HG03045 (cell line): ENCODE data around the gene NOS2.
"Not testable (repeated sequence)": the region's sequence is repeated elsewhere in the genome, so short reads cannot be mapped to it uniquely, and the experiment has no call there.

Experiments used
- ATAC-seq: cut with Tn5 transposase; IDR thresholded peaks from one replicate; pipeline ENCODE4 v1.9.1; 2021; ENCODE audit warnings: mild to moderate bottlenecking, moderate library complexity; ENCODE audit not compliant: unreplicated experiment

NOS2 gene

DNA sequence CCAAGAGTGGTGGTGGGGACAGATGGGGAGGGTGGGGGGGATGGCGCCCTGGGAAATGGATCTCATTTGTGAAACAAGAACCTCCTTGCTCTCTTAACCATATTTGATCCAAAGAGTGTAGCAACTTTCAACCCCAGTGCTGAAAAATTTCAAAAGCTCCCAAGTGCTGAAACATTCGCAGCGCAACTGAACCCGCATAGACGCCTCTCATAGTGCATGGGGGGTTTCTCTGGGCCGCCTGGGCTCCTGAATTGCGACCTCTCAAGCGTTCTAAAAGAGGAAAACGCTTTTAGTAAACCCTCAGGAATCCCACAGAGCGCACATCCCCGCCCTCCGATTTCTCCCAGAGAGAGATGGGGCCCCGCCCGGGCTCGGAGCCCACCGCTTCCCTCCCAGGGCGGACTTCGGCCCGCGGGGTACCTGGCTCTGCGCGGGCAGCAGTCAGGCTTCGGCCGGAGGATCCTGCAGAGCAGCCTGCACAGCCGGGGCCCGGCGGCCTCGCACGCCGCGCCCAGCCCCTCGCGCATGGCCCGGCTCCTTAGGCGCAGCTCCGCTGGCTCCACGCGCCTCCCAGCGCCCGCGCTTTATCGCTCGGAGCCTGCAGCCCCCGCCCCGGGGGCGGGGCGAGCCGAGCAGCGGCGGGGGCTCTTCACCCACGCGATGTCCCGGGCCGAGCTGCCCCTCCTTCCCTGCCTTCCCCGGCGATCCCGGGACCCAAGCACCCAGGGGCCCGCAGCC lies 7.0 kb downstream of the NOS2 start:
- ATAC-seq, result no peak

DNA sequence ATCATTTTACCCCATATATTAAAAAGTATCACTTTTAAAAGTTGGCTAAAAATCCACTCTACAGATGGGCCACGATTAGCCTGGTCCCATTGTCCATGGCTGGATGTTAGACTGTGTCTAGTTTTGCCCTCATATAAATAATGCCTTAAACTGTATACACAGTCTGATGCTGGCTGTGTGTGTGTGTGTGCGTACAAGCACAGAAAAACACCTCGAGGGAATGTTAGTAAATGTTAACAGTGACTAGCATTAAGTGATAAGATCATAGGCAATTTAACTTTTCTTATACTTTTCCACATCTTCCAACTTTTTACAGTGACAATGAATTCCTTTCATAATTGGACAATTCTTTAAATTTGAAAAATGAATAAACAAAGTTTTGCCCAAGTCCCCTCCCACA lies 8.2 kb downstream of the NOS2 start:
- no peak for ATAC-seq

DNA sequence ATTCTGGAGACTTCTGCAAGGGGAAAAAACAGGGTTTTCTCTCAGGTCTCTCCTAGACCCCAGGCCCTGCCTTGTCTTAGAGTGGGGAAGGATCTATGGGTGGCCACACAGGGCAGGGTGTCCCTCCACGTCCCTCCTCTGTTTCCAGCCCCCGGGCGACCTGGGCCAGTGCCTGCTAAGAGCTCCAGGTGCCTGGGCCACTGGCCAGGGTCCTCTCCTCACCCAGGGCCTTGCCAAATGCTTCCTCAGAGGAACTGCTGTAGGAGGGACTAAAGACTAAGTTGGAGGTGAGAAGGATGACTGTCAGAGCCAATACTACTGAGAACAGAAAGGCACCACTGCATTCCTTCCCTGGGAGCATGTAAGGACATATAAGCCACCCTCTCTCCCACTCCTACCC lies 11.4 kb downstream of the NOS2 start:
- no peak for ATAC-seq

DNA sequence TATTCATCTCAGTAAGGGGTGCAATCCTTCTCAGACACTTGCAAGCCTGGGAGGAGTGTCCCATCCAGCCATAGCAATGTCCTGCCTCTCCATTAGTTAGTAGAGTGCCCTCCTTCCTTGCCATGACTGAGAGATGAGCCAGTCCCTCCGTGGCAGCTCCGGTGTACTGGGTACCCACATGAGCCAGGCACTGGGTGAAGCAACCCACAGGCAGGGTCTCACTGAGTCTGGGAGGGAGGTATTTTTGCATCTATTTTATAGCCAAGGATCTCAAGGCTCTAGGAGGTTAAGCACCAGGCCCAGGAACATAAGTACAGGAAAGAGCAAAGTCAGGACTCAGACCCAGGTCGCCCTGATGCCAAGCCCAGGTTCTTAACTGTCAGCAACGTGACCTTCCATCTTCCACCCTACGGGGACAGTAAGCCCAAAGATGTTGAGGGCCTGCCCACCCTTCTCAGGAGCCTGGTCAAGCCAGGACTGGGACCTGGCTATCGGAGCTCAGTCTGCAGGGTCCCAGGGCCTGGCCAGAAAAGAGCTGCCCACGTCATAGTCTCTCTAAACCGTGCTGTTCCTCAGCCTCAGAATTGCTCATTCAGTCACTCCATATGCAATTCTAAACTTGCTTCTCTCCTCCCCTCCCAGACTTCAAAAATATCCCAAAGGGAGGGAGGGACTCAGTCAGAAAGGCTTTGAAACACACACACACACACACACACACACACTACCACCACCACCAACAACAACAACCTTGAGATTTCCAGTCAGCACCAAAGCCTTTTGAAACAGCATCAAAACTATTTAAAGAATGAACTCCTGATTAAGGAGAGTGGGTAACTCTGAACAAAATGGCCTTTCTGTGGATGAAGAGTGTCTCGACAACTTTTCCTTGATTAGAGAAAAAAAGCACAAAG lies 16.6 kb downstream of the NOS2 start:
- ATAC-seq, result no peak

DNA sequence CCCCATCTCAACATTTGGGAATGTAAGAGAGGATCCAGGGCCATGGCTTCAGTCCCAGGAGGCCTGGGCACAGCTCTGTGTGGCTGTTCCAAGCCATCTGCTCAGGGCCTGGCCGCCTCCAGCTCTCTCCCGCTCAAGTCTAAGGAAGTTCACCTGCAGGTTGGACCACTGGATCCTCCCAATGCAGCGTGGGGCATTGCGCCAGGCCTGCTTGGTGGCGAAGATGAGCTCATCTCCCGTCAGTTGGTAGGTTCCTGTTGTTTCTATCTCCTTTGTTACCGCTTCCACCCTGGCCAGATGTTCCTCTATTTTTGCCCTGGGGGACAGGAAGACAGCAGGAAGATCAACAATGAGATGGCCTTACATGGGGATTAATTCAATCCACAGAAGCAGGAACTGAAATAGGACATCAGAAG lies 17.5 kb downstream of the NOS2 start:
- no peak for ATAC-seq

DNA sequence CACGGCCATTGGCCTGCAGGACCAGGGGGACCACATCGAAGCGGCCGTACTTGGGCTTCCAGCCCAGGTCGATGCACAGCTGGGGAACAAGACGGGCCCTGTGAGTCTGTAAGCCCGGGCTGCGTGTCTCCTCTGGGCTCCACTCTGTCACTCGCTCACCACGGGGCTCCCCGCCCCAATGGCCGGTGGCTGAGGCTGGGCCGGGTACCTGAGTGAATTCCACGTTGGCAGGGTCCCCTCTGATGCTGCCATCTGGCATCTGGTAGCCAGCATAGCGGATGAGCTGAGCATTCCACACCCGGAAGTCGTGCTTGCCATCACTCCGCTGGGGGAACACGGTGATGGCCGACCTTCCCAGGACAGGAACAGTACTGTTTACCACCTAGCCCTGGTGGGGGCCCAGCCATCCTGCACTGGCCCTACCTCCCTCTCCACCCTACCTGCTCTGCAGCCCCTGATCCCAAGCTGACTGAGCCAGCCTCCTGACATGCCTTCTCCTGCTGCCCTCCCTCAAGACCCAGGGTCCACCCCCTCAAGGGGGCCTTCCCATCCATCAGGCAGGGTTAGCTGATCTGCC lies 19.4 kb downstream of the NOS2 start:
- no peak for ATAC-seq

DNA sequence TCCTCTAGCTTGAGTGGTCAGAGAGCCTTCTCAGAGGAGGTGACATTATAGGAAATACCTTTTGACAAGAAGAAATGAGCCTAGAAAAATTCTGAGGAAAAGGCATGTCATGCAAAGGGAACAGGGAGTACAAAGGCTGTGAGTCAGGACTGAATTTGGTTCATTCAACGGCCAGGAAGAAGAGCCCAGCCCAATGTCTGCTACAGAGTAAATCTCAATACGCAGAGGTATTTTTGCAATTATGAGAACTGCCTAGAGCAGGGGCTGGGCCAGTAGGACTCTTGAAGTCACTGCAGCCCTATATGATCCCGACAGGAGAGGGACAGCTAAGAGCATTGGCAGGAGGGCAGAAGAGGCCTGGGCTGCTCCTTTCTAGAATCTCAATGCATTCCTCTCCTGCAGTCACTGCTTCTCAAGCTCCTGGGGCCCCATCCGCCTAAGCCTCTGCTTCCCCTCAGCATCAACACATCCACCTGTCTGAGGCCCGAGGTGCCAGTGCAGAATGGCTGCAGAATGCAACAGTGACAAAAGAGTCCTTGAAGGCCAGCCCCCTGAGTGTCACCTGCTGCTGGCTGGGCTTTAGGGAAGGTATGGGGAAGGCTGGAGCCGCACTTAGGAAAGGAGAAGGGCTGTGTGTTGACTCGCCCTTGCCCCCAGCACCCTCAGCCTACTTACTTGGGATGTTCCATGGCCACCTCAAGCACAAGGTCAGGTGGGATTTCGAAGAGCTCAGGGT lies 20.1 kb downstream of the NOS2 start:
- ATAC-seq, result no peak

DNA sequence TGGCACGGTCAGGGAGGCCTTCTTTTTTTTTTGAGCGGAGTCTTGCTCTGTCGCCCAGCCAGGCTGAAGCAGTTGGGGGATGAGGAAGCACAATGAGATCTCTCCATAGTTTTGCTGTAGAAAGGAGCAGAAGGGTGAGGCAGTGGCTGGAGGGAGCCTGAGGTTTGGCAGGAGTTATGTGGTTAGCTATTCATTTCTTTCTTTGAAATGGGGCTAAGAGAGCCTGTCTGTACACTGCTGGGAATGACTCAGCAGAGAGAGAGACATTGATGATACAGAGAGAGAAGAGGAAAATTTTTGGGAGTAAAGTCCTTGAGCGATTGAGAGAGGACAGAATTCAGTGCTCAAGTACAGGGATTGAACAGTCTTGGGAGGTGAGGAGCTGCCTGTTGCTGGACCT lies 22.1 kb downstream of the NOS2 start:
- ATAC-seq, result no peak

DNA sequence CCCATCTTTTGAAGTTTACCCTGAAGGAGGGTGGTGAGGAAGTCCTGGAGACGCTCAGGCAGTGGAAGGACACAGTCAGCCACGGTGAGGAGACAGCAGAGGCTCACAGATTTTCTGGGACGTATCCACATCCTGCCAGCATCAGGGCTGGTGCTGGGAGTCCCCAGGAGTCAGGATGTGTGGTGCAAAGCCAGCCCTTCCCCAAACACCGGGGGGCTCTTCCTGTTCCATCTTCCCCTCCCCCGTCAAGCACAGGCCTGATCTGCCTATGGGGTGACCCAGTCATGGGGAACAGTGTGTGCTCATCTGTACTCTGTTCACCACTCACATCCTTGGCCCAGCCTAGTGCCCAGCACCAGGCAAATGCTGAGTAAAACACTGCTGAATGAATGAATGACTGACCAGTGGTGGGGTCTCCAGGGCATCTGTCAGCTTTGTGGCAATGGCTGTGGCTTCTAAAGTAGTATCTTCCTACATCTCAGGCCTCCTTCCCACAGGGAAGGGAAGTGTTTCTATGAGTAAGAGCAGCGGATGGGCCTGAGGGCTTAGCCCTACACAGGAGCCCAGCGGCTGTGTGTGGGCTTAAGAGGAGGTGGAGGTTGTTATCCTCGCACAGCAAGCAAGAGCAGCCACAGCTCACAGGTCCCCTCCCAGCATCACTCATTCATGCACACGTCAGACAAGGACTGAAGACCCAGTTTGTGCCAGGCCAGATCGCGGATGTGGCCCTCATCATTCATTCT lies 23.3 kb downstream of the NOS2 start:
- no peak for ATAC-seq

DNA sequence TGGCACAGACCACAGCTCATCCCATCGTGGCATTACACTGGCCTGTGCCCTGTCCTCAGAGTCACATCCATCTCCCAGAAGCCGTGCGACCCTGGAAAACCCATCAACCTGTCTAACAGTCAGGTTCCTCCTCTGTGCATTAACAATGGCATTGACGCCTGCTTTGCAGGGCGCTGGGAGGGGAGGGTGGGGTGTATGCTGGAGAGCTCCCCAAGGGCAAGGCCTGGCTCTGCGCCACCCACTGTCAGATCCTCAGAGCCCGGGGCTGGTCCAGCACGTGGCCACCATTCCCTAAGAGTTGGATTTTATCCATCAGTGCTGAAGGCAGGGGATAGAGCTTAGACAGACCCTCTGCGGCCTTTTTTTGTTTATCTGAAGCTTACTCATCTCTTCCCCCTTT lies 28.7 kb downstream of the NOS2 start:
- no peak for ATAC-seq

DNA sequence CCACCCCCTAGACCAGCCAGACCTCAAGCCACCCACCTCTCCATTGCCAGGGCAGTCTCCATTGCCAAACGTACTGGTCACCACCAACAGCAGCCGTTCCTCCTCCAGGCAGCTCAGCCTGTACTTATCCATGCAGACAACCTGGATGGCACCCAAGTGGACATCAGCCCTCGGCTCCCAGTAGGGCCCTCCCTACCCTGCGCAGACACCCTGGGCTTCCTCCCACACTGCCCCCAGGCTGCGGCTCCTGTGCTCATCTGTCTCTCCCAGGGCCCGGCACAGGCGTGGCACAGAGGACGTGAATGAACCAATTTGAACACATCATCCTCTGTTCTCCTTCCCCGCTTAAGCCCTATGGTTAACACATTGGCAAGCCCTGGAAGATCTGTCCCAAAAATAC lies 29.5 kb downstream of the NOS2 start:
- ATAC-seq, result no peak

DNA sequence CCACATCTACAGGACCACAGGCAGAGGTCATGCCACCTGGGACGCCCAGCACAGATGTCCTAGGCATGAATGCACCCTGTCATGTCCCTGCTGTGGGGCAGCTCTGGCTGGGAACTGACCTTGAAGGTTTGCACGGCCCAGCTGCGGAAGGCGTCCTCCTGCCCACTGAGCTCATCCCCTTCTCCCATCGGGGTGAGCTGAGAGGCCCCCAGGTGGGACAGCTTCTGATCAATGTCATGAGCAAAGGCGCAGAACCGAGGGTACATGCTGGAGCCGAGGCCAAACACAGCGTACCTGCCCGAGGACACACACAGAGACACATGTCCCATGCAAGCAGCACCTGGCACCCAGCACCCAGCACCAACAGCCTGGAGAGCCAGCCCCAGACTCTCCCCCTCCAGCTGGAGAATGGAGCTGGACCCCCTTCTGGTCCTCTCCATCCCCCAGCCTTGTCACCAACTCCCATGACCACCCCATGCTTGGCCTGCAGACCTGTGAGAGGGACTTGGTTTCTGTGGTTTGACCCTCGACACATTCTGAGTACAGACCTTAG lies 31.4 kb downstream of the NOS2 start:
- no peak for ATAC-seq

DNA sequence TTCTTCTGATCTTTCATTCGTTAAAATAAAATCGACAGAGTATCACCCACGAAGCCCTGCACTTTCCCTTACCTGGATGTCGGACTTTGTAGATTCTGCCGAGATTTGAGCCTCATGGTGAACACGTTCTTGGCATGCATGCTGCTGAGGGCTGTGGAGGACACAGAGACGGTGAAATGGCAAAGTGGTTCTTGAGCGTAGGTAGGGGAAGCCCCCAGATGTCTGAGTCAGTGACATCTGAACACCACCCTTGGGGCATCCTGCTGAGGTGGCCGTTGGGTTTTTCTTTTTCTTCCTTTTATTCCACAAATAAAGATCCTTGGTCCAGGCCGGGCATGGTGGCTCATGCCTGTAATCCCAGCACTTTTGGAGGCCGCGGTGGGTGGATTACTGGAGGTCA lies 33.9 kb downstream of the NOS2 start:
- ATAC-seq, result no peak

DNA sequence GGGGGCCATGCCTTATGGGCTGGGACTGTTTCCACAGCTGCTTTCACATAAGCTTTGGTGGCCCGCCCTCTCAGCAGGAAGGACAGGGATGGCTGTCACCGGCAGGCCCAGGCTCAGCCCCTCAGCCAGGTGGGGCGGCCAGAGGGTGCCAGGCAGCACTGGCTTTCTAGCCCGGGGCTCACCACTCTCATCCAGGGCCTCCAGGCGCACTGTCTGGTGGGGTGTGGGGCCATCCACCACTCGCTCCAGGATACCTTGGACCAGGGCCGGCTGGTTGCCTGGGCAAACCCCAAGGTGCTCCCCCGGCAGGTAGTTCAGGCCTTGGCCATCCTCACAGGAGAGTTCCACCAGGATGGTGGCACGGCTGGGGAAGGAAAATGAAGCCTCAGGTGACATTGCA lies 35.0 kb downstream of the NOS2 start:
- ATAC-seq, result no peak

DNA sequence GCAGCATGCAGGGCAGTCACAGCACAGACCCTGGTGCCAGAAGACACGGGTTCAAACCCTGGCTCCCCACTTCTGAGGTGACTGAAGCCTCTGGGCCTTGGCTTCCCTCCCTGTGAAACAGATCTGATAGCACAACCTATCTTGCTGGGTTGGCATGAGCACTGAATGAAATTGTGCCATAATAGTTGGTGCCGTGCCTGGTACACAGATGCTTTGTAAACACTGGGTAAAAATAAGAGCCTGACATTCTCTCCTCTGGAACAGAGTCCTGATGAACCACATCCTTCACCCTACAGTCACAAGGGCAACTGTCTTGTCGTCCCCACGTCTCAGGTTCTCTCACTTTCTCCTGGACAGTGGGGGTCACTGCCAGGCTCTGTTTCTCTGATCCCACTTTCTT lies 35.7 kb downstream of the NOS2 start:
- no peak for ATAC-seq

DNA sequence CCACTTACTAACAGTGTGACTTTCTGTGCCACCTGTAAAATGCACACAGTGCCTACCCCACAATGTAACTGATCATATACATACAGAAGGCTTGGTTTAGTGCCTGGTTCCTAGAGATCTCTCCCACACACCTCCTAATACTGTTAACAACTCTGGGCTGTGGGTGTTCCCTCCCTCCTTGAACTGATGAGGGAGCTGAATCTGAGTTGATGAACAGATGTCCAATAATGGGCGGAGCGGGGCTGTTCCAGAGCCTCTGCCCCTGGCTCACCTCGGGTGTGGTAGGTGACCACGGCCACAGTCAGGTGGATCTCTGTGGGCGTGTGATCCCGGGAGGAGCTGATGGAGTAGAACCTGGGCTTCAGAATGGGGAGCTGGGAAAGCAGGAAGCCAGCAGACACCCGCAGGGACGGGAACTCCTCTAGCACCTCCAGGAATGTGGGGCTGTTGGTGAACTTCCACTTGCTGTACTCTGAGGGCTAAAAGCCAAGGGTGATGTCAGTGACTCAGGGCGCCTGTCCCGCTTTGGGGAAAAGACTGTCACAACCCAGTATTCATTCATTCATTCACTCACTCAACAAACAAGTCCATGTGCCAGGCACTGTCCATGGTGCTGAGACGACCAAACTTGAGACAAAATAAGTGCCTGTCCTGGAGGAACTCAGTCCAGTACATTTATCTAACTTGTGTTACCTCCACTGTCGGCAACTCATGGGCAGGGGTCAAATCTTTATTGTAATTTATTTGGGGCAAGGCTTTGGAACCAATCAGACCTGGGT lies 37.6 kb downstream of the NOS2 start:
- no peak for ATAC-seq

DNA sequence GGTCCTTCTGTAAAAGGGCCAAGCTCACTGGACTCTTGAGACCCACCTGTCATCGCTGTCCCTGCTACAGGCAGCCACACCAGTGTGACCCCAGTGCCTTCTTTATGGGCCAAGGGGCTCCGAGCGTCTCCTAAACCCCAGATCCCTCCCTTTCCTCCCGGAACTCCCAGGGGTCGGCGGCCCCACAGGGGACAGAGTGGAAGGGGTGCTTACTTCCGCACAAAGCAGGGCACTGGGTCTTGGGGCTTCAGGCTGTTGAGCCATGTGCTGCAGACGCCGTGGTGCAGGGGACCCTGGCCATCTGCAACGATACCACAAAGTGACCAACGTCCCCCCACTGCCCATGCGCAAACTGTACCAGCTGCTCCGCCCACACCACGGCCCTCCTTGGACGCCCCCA lies 39.4 kb downstream of the NOS2 start:
- ATAC-seq, result not testable (repeated sequence)

DNA sequence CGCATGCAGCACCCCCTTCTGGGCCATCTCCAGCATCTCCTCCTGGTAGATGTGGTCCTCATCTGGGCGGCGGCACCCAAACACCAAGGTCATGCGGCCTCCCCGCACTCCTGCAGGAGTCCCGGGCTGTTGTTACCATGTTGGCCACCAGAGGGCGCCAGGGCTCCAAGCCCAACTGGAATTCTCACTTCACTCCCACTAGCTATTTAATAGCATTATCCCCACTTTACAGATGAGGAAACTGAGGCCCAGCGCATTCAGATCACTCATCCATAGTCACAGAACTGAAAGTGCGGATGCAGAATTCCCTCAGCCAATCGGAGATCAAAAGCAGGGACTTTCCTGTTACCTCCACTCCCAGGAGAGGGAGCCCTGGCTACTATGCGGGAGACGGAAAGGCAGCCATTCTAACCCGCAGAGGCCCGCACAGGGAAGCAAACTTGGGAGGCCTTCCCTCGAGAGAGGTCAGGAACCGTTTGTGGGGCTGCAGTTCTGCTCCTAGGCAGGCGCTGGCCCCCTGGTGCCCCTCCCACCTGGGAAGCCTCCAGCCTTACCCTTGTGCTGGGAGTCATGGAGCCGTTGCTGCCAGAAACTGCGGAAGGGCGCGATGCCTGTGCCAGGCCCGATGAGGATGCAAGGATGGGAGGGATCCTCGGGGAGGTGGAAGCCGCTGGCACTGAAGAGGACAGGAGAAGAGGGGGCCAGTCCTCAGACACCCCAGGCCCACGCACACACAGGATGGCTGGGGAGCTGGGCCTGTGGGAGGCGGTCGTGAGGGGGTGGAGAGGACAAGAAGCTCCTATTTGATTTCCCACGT lies 40.1 kb downstream of the NOS2 start:
- ATAC-seq, result no peak

DNA sequence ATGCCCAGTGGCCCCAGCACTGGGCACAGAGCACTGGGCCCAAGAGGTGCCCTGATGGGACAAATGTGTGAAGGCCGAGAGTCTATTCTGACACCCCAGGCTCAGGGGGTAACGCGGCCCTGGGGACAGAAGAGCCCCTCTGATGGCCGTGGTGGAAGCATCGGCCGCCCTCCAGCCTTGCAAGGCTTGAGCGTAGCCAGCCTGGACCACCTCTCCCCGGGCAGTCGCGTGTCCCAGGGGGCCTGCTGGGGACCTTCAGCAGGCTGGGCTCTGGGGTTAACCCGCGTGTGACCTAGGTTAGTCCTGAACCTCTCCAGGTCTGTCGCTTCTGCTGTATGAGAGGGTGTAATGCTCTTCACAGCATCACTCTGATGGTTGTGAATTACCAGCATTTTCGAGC lies 40.8 kb downstream of the NOS2 start:
- ATAC-seq, result no peak
